Heart left ventricle (tissue), 16 donors: ENCODE measurements around the gene FCSK. TPM values are rescaled to one million over a fixed set of nuclear protein-coding genes. Genes with fewer than 3 reads are reported as not detected.

ENCODE experiments used
- ATAC-seq, 4 donors: fragments of 200-7000 bp; cut with Tn5 transposase; one replicate each; pipeline ENCODE4 v1.9.1; 2020 to 2022; ENCODE audit warnings: moderate library complexity in 4 of 4, mild to moderate bottlenecking in 3 of 4, moderate number of reproducible peaks in 1 of 4
- DNase-seq, 5 donors: peaks; one replicate each; pipeline ENCODE4 v3.0.0-alpha.2; 2020
- H3K27ac ChIP-seq, 12 donors: fragments of 200-600 bp; sonication (generic) in 4 of 12; one replicate each; pipeline versions ENCODE4 v1.5.0 to v1.8.0; 2016 to 2022; ENCODE audit warnings: mild to moderate bottlenecking in 2 of 12
- H3K27me3 ChIP-seq, 9 donors: fragments of 200-600 bp; sonication (generic) in 2 of 9; one replicate each; pipeline versions ENCODE4 v1.5.1 to v1.8.0; 2016 to 2022; ENCODE audit warnings: mild to moderate bottlenecking in 3 of 9
- H3K36me3 ChIP-seq, 9 donors: fragments of 200-600 bp; sonication (generic) in 2 of 9; one replicate each; pipeline versions ENCODE4 v1.5.0 to v1.8.0; 2018 to 2022; ENCODE audit warnings: mild to moderate bottlenecking in 2 of 9
- H3K4me1 ChIP-seq, 12 donors: fragments of 200-600 bp; sonication (generic) in 4 of 12; one replicate each; pipeline versions ENCODE4 v1.5.0 to v1.8.0; 2016 to 2022; ENCODE audit warnings: mild to moderate bottlenecking in 3 of 12
- H3K4me3 ChIP-seq, 12 donors: fragments of 200-600 bp; sonication (generic) in 4 of 12; one replicate each; pipeline versions ENCODE4 v1.5.0 to v1.8.0; 2017 to 2022; ENCODE audit warnings: mild to moderate bottlenecking in 9 of 12, moderate library complexity in 4 of 12
- H3K9me3 ChIP-seq, 12 donors: fragments of 200-600 bp; sonication (generic) in 4 of 12; one replicate each; pipeline versions ENCODE4 v1.5.0 to v1.8.0; 2016 to 2022; ENCODE audit warnings: mild to moderate bottlenecking in 1 of 12
- CTCF ChIP-seq, 12 donors: fragments of 200-600 bp; sonication (generic) in 4 of 12; IDR thresholded peaks; one replicate each; pipeline versions ENCODE4 v1.5.0 to v1.8.0; 2018 to 2022; ENCODE audit warnings: antibody characterized with exemption in 12 of 12, mild to moderate bottlenecking in 5 of 12
- POLR2A ChIP-seq, 2 donors: fragments of 450-650 bp; IDR thresholded peaks; one replicate each; pipeline ENCODE4 v1.6.1; 2017; ENCODE audit warnings: antibody characterized with exemption in 2 of 2, mild to moderate bottlenecking in 2 of 2, moderate library complexity in 2 of 2
- WGBS, 4 donors: extraction: QIAGEN DNeasy Blood & Tissue Kit in 2 of 4; methylation state at CpG; one replicate each; pipeline versions ENCODE4 v1.1.5 to v1.1.7; 2013 to 2018; 5-methylcytosine and 5-hydroxymethylcytosine counted together
- intact Hi-C, 10 donors: fragments of 100-400 bp; cut with DNase I; formaldehyde crosslinking; loops; one replicate each; pipeline versions ENCODE4 v1.11.1 to v1.14.2; 2022
- polyA plus RNA-seq, 2 donors: library from polyadenylated mRNA; stranded (reverse); fragments of 200-250 nt; gene quantifications; one replicate each; pipeline ENCODE4 v1.2.3, GENCODE V29; 2013
- total RNA-seq, 9 donors: library from RNA; depleted of rRNA in 2 of 9; stranded (reverse); fragments of >200 nt in 2 of 9; fragmentation: NEBNext Ultra II Directional in 3 of 9; extraction: Animal tissue kit (Norgen Biotek cat#: 25700) in 3 of 9; gene quantifications; one replicate each; pipeline versions ENCODE4 v1.1.0 to v1.2.4, GENCODE V29; 2016 to 2023
- donor health status: ischemic (EF 13 %, LVEDD 7.1; RV severe dilation, severe dysfunction).
- donor health status: healthy with polysubstance abuse.
- donor health status: DM: no; HTN: yes; CAD: no.
- donor health status: DM: no; HTN: no; CAD: no.
- donor health status: ischemic (EF 25% LVEDD 6.9; RV normal size, moderate dysfunction).
- donor health status: ischemic (EF 25% LVEDD 5.7; RV mildly dilated, moderate dysfunction).
- donor health status: healthy.
- donor health status: DM: yes; HTN: yes; CAD: no.
- donor health status: ischemic (EF 35%, LVEDD 5.7; RV mildly dilated, moderate dysfunction).
- donor health status: nonischemic (EF 11% LVEDD 7.7; RV severe dilation, severe dysfunction).
- donor health status: DM: yes; HTN: yes; CAD: no.
- donor health status: PGD.
- donor health status: ischemic (EF 29% LVEDD 5.4; RV normal size, mild dysfunction).
- donor health status: nonischemic (EF 23%, LVEDD 6.1; RV moderate dilation, normal function).

FCSK gene
- total and polyA plus RNA-seq, 11 donors, result 5.9 to 17.3 (median 8.2) TPM

DNA sequence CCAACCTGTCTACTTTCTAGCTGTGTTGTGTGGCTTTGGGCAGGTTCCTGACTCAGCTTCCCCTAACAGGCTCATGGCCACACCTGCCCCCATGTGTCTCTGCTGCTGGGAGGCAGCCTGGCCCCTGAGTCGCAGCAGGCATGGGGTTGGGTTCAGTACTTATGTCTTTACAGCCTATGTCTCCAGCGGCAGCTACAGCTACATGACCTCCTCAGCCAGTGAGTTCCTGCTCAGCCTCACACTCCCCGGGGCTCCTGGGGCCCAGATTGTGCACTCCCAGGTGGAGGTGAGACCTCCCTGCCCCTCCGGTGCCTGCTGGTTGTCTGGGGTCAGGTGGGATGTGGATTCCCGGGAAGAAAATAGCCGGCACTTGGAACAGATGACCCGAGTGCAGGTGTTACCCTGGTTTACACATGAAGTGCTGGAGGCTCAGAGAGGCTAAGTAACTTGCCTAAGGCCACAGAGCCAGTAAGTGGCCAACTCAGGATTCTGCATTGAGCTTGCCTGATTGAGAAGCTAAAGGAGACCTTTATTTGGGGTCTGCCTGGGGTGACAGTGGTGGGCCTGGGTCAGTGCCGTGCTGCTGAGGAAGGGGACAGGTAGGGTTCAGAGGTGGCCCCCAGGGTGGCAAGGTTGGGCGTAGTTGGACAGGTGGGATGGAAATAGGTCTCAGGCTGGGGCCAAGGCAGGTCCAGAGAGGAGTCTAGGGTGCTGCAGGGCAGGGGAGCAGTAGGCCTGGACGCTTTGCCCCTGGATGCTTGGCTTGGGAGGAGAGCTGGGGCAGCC, 15.9 kb downstream of the FCSK start:
- intact Hi-C loops, result loop anchor here in 5 of 10 donors (5.0 to 10.0 kb wide), 4 partner anchors 76 to 103 kb away; no protein-coding TSS in a partner anchor
- H3K27ac ChIP-seq, result no peak overlapping the region
- WGBS, 4 donors, result 93 to 95% (median 94%) methylated on average over 8 to 10 of the region's 10 CpGs
- H3K4me3 ChIP-seq, result no peak overlapping the region
- H3K4me1 ChIP-seq, result peaks cover 0 to 5% (median 0%) of the 10 kb centered on the region in 12 donors
- DNase-seq (peak in 1 of 5 donors; percentile 58), ATAC-seq (peak in 1 of 4 donors; percentile 10)
- TF ChIP-seq POLR2A (IDR thresholded peaks at IDR 0.05) (no peak), CTCF (IDR thresholded peaks at IDR 0.05) (no peak)
- peaks cover 0 to 60% (median 26%) of the 10 kb centered on the region in 9 donors for H3K36me3 ChIP-seq
- no peaks in the 10 kb centered on the region for H3K27me3 ChIP-seq
- H3K9me3 ChIP-seq, result no peaks in the 10 kb centered on the region

DNA sequence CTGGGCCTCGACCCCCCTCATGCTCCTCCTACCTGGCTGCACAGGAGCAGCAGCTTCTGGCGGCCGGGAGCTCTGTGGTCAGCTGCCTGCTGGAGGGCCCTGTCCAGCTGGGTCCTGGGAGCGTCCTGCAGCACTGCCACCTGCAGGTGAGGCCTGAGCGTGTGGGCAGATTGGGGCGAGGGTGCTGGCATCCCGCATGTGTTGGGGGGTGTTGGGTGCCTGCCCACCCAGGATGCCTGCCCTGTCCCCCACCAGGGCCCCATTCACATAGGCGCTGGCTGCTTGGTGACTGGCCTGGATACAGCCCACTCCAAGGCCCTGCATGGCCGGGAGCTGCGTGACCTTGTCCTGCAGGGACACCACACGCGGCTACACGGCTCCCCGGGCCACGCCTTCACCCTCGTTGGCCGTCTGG, 16.5 kb downstream of the FCSK start:
- Histone ChIP-seq H3K36me3 (peaks cover 0 to 60% (median 31%) of the 10 kb centered on the region in 9 donors), H3K9me3 (no peaks in the 10 kb centered on the region), H3K27ac (no peak overlapping the region), H3K4me3 (no peak overlapping the region), H3K4me1 (peaks cover 0 to 5% (median 0%) of the 10 kb centered on the region in 12 donors), H3K27me3 (no peaks in the 10 kb centered on the region)
- ATAC-seq (peak; percentile 56 to 81 (median 69)), DNase-seq (peak in 3 of 5 donors; percentile 56 to 69 (median 65))
- TF ChIP-seq POLR2A (IDR thresholded peaks at IDR 0.05) (no peak), CTCF (IDR thresholded peaks at IDR 0.05) (peak in 11 of 12 donors; percentile 11 to 58 (median 45))
- WGBS, 4 donors, result 48 to 68% (median 64%) methylated on average over 7 to 17 of the region's 17 CpGs
- intact Hi-C loops, result loop anchor here in 5 of 10 donors (5.0 to 10.0 kb wide), 4 partner anchors 76 to 104 kb away; no protein-coding TSS in a partner anchor

- DNase-seq (peak in 1 of 5 donors; percentile 46), ATAC-seq (no peak)
- intact Hi-C loops, result loop anchor here in 5 of 10 donors (5.0 to 10.0 kb wide), 4 partner anchors 78 to 106 kb away; no protein-coding TSS in a partner anchor
- no peak overlapping the region for H3K27ac ChIP-seq
- no peaks in the 10 kb centered on the region for H3K27me3 ChIP-seq
- H3K36me3 ChIP-seq, result peaks cover 0 to 48% (median 32%) of the 10 kb centered on the region in 9 donors
- H3K4me1 ChIP-seq, result peaks cover 0 to 16% (median 7%) of the 10 kb centered on the region in 12 donors
- no peak overlapping the region for H3K4me3 ChIP-seq
- H3K9me3 ChIP-seq, result no peaks in the 10 kb centered on the region
- 88 to 92% (median 91%) methylated on average over 8 to 28 of the region's 28 CpGs for WGBS, 4 donors
- TF ChIP-seq CTCF (IDR thresholded peaks at IDR 0.05) (no peak), POLR2A (IDR thresholded peaks at IDR 0.05) (no peak)
Measured at GRCh38 chr16:70472786-70473433, 18.5 kb downstream of the FCSK start.
